Gastrocnemius medialis (tissue), 4 donors: ENCODE measurements around the gene TFAP2A.

ENCODE experiments used
- CTCF ChIP-seq, 5 experiments: fragments of 450-650 bp in 3 of 5; fragments of 200-600 bp in 2 of 5; sonication (generic) in 2 of 5; IDR thresholded peaks in 4 of 5; conservative IDR thresholded peaks in 1 of 5; 1 replicate in 4 of 5; 2 replicates in 1 of 5; pipeline ENCODE4 v1.5.1; 2016 to 2019; ENCODE audit warnings: antibody characterized with exemption in 5 of 5, mild to moderate bottlenecking in 3 of 5, moderate library complexity in 3 of 5
- POLR2A ChIP-seq, 2 donors: fragments of 450-650 bp; IDR thresholded peaks; one replicate each; pipeline ENCODE4 v1.6.1; 2017; ENCODE audit warnings: antibody characterized with exemption in 2 of 2, mild to moderate bottlenecking in 2 of 2, moderate library complexity in 2 of 2

- TF ChIP-seq CTCF (IDR thresholded peaks at IDR 0.05 in 4 of 5, conservative IDR thresholded peaks at IDR 0.05 in 1 of 5) (no peak), POLR2A (IDR thresholded peaks at IDR 0.05) (no peak)
These were observed 45.0 kb downstream of the TFAP2A start for GRCh38 chr6:10369896-10370295.
